ENCODE data around the gene PLPP4.

DNA sequence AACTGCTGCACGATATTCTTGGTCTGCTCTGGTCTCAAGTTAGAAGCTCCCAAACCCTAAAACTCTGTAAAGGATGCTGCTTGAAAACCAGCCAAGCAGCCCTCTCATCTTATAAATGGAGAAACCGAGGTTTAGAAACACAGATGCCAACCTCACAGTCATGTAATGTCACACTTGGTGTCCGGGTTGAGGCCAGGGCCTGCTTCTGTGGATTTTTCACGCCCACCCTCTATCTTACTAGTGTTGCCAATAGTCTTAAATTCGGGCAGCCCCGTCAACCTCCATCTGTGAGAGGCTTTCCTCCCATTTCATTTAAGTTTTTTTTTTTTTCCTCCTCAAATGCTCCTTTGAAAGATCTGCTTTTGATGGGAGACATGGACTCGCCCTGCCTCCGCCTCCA, 28.9 kb downstream of the PLPP4 start:
- TF ChIP-seq ZNF791 (tag by site-specific recombination; IDR thresholded peaks at IDR 0.05) = no peak
- no peak for TF ChIP-seq ZSCAN30 (tag by site-specific recombination; IDR thresholded peaks at IDR 0.05)
- no peak for TF ChIP-seq ZNF747 (tag by site-specific recombination; IDR thresholded peaks at IDR 0.05)
- TF ChIP-seq, protein P1, sequence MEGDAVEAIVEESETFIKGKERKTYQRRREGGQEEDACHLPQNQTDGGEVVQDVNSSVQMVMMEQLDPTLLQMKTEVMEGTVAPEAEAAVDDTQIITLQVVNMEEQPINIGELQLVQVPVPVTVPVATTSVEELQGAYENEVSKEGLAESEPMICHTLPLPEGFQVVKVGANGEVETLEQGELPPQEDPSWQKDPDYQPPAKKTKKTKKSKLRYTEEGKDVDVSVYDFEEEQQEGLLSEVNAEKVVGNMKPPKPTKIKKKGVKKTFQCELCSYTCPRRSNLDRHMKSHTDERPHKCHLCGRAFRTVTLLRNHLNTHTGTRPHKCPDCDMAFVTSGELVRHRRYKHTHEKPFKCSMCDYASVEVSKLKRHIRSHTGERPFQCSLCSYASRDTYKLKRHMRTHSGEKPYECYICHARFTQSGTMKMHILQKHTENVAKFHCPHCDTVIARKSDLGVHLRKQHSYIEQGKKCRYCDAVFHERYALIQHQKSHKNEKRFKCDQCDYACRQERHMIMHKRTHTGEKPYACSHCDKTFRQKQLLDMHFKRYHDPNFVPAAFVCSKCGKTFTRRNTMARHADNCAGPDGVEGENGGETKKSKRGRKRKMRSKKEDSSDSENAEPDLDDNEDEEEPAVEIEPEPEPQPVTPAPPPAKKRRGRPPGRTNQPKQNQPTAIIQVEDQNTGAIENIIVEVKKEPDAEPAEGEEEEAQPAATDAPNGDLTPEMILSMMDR (tag by site-specific recombination; IDR thresholded peaks at IDR 0.05) = no peak

Measured in HEK293 (cell line).